Astrocyte of the cerebellum (primary cell): ENCODE data around the gene DPP10.

Experiments used
- DNase-seq: peaks from one replicate; pipeline ENCODE4 v3.0.0-alpha.2; 2011; ENCODE audit warnings: low read depth
- H3K4me3 ChIP-seq: 2 replicates; pipeline ENCODE4 v1.5.1; 2011; ENCODE audit warnings: mild to moderate bottlenecking, low read depth, low read length, moderate library complexity
- in situ Hi-C: cut with HindIII; loops from 2 replicates; pipeline ENCODE4 v1.10.0; 2017; ENCODE audit warnings: low sequenced_read_pairs
- TF ChIP-seq, protein P1 (sequence below): IDR thresholded peaks from 2 replicates; pipeline ENCODE4 v1.5.1; 2012; ENCODE audit warnings: low read length, low read depth, moderate library complexity, mild to moderate bottlenecking; ENCODE audit errors: missing control alignments

The DPP10 gene

DNA sequence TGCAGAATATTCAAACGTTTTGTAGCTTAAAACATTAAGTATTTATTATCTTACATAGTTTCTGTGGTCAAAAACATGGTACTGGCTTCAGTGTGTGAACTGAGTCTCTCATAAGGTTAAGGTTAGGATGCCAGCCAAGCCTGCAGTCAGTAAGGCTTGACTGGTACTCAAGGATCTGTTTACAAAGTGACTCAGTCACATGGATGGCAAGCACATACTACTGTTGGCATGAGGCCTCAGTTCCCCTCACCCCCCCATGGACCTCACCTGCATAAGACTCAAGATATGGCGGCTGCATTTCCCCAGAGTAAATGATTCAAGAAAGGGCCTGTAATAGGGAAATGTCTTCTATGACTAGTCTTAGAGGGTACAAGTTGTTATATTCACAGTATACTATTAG is 1167.5 kb downstream of the DPP10 start:
- TF ChIP-seq, protein P1, sequence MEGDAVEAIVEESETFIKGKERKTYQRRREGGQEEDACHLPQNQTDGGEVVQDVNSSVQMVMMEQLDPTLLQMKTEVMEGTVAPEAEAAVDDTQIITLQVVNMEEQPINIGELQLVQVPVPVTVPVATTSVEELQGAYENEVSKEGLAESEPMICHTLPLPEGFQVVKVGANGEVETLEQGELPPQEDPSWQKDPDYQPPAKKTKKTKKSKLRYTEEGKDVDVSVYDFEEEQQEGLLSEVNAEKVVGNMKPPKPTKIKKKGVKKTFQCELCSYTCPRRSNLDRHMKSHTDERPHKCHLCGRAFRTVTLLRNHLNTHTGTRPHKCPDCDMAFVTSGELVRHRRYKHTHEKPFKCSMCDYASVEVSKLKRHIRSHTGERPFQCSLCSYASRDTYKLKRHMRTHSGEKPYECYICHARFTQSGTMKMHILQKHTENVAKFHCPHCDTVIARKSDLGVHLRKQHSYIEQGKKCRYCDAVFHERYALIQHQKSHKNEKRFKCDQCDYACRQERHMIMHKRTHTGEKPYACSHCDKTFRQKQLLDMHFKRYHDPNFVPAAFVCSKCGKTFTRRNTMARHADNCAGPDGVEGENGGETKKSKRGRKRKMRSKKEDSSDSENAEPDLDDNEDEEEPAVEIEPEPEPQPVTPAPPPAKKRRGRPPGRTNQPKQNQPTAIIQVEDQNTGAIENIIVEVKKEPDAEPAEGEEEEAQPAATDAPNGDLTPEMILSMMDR, result no peak
- in situ Hi-C loops, result no loop called here
- H3K4me3 ChIP-seq, result no peak overlapping the region
- DNase-seq, result no peak

DNA sequence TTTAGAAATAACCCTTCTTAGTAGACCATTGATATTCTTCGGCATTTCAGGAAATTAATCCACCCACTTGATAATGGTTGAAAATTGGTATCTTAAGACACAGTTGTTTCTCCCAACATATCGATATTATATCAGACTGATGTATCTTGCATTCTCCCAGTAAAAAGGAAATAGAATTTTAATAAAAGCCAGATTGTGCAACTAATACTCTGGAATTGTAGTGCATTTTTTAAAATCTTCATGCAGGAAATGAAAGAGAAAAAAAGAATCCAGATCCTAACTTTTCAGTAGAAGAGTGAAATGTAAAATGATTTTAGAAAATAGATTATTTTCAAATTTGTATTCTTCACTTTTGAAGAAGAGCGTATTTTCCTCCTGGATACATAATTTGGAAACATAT is 1168.4 kb downstream of the DPP10 start:
- no peak overlapping the region for H3K4me3 ChIP-seq
- TF ChIP-seq, protein P1, result no peak
- in situ Hi-C loops, result no loop called here
- no peak for DNase-seq

DNA sequence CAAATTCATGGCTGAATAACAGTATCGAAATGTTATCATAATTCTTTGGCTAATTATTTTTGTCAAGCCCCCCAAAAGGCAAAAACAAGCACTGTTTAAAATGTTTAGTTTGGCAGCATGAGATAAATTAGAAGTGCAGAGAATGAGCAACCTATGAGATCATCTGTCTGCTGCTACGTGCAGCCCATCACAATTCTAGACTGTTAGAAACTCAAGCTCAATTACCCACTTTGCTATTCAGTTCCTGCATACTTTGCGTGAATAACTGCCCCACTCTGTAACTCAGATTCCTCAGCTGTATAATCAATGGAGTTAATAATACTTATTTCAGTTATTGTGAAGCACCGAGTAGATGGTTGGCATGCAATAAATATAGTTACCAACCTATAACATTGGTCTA is 1181.9 kb downstream of the DPP10 start:
- TF ChIP-seq, protein P1, result no peak
- no peak for DNase-seq
- H3K4me3 ChIP-seq, result no peak overlapping the region
- in situ Hi-C loops, result no loop called here

DNA sequence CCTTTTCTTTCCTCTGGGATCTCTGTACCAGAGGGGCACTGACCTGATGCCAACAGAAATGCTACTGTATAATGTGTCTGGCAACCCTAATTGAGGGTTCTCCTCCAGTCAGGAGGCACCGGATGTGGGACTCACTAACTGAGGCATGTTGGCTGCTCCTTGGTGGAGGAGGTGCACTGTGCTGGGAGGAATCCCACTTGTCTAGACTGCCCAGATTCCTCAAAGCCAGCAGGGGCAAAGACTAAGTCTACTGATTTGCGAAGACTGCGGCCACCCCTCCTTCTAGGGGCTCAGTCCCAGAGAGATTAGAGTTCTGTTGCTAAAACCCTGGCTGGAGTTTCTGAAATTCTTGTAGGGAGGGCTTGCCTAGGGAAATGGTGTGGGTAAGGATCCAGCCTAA is 1192.1 kb downstream of the DPP10 start:
- DNase-seq, result no peak
- no peak overlapping the region for H3K4me3 ChIP-seq
- in situ Hi-C loops, result no loop called here
- TF ChIP-seq, protein P1, result no peak

DNA sequence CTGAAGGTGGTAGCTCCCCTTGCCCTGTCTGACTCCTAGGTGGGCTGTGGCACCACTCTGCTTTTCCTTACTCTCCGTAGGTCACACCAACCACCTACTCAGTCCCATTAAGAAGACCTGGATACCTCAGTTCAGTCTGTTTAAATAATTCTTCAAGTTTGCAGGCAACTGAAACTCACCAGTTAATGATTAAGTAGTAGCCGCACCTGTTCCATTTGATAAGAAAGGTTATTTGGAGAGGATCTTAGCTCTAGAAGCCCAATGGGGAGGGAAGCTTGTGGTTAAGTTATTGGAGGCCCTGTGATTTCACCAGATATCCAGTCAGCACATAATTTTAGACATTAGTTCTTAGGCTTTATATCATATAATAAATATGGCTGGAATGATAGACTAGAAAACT is 1193.0 kb downstream of the DPP10 start:
- TF ChIP-seq, protein P1, result no peak
- DNase-seq, result no peak
- no peak overlapping the region for H3K4me3 ChIP-seq
- in situ Hi-C loops, result no loop called here

DNA sequence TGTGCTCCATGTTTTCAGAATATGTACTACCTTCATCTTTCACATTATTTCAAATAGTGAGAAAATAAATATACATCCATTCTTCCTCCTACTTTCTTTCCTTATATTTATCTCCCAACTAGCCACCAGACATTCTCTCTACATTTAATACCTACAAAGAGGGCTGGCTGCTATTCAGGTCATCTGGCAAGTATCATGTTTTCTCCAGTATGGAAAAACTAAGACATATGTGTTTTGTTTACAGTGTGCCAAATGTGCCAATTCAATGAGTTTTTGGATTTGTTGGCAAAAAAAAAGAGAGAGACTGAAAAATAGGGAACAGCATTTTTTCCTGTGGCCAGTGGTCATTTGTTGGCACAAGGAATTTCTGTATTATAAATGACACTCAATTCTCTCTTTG is 1207.3 kb downstream of the DPP10 start:
- in situ Hi-C loops, result no loop called here
- TF ChIP-seq, protein P1, result no peak
- H3K4me3 ChIP-seq, result no peak overlapping the region
- no peak for DNase-seq

DNA sequence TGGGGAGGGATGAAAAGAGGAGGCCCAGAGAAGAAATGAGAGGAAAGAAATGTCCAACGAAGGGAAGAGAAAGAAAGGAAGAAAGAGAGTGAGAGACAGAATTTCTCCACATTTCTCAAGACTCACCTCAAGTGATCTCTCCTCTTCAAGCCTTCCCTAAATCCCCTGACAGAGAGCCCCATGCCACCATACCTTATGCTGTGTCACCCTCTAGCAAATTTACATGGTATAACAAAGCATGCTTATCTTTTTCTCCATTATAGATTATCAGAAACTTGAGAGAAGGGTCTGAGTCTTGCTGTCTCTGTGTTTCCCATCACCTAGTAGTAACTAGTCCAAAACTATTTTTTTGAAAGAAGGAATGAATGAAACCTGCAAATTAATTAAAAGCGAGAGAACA is 1208.4 kb downstream of the DPP10 start:
- H3K4me3 ChIP-seq, result no peak overlapping the region
- no peak for DNase-seq
- in situ Hi-C loops, result no loop called here
- TF ChIP-seq, protein P1, result no peak
